Stimulated activated naive CD8-positive, alpha-beta T cell treated with anti-CD3 and anti-CD28 coated beads, Interleukin-15, amount 100 ng/mL, for 72 hours (primary cell): ENCODE measurements around the gene HCFC1.
"Not testable (repeated sequence)": the region's sequence is repeated elsewhere in the genome, so short reads cannot be mapped to it uniquely, and the experiment has no call there.

ENCODE experiments used
- ATAC-seq: fragments of 150-1000 bp; cut with Tn5 transposase; 2 replicates; pipeline ENCODE4 v1.10.0; 2021; ENCODE audit warnings: mild to moderate bottlenecking, moderate library complexity
- DNase-seq, 2 donors: peaks; one replicate each; pipeline ENCODE4 v3.0.0; 2021 to 2022
- H3K27ac Mint-ChIP-seq, 2 donors: one replicate each; pipeline ENCODE4 v1.8.0; 2022; ENCODE audit warnings: mild to moderate bottlenecking in 2 of 2, mixed read lengths in 2 of 2, moderate library complexity in 2 of 2
- H3K27me3 Mint-ChIP-seq: one replicate; pipeline ENCODE4 v1.8.0; 2022; ENCODE audit warnings: mixed read lengths
- H3K4me1 Mint-ChIP-seq: one replicate; pipeline ENCODE4 v1.8.0; 2022; ENCODE audit warnings: mild to moderate bottlenecking, mixed read lengths
- H3K4me3 Mint-ChIP-seq, 2 donors: one replicate each; pipeline ENCODE4 v1.8.0; 2022; ENCODE audit warnings: mild to moderate bottlenecking in 2 of 2, mixed read lengths in 2 of 2, moderate library complexity in 1 of 2
- H3K9me3 Mint-ChIP-seq, 2 donors: one replicate each; pipeline ENCODE4 v1.8.0; 2022; ENCODE audit warnings: mixed read lengths in 2 of 2

HCFC1 gene

DNA sequence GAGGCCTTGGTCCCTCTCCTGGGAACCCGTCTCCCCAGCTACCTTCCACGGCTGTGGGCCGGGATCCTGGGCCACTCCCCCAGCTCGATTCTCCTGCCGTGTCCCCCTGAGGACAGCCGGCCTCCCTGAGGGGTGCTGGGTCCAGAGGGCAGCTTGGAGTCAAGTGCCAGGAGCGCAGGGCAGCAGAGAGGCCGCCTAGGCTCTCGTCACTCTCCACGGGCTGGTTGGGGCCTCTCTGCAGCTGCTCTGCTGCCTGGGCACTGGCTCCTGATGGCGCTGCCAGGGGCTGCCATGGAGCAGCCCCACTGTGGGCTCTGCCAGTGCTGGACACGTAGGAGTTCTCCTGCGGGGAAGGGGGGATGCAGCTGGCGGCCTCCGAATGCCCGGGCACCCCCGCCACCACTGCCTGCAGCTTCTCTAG lies 41.4 kb upstream of the HCFC1 start:
- peaks cover 42% of the 10 kb centered on the region for H3K4me1 Mint-ChIP-seq
- ATAC-seq = no peak
- H3K9me3 Mint-ChIP-seq = no peaks in the 10 kb centered on the region
- no peak overlapping the region for H3K4me3 Mint-ChIP-seq
- no peak overlapping the region for H3K27ac Mint-ChIP-seq
- DNase-seq = no peak
- H3K27me3 Mint-ChIP-seq = no peaks in the 10 kb centered on the region

DNA sequence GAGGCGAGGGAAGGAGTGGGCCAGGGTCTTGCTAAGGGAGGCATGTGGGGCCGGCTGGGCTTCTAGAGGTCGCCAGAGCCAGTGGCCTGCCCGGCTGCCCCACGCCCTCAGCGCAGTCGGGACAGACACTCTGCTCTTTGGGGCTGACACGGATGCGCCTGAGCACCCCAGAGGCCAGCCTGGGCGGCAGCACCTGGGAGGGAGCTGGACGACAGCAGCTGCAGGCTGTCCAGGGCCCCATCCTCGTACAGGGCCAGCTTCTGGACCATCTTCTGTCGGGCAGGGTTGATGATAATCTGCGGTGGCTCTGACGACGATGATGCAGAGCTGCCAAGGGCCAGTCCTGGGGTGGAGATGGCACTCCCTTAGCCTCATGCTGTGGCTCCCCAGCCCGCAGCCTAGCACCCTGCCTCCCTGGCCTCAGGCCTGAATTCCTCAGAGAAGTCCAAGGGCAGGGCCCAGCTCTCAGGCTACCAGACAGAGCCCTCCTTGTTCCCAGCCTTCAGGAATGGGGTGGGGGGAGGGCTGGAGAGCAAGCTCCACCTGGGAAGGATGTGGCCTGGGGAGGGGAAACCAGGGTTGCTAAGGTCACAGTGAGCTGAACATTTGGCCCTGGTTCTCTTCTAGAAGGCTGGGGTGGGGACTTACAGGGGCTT lies 40.8 kb upstream of the HCFC1 start:
- Mint-ChIP-seq H3K27me3 (no peaks in the 10 kb centered on the region), H3K4me1 (peaks cover 43% of the 10 kb centered on the region), H3K27ac (no peak overlapping the region), H3K9me3 (no peaks in the 10 kb centered on the region), H3K4me3 (no peak overlapping the region)
- no peak for ATAC-seq
- DNase-seq = no peak

DNA sequence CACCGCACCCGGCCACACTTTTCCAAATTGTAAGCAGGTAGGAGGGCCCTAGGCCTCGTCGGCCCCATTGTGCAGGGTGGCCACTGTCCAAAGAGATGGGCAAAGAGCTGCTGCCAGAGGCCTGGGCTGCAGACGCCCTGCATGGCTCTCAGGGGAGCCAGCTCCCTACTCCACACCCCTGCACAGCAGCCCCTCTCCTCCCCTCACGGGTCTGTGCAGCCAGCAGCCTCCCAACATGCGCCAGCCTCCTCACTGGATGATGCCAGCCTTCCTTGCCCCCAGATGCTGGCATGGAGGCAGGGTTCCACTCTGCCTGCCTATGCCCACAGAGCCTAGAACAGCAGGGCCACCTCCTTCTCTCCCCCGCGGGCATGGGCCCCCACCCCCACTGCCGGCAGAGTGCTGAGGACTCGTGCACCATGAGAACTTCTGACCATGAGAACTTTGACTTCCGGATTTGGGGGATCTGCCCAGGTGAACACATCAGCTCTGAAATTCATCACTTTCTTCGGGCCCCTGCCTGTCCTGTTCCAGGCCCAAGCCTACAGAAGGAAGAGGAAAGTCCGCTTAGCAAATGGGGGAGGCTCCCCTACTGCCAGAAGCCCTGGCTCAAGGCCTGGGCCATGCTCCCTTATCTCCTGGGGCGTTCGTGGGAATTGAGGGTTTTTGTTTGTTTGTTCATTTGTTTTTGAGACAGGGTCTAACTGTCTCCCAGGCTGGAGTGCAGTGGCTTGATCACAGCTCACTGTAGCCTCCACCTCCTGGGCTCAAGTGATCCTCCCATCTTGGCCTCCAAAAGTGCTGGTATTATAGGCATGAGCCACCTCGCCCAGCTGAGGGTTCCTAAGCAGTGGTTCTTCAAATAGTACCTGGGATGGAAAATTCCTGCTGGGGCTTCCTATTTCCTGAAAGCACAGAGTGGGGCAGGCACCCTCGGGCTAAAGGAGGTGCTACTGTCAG lies 40.0 kb upstream of the HCFC1 start:
- no peak for ATAC-seq
- DNase-seq = no peak
- peak overlapping the region in 1 of 2 donors; percentile 71 for H3K27ac Mint-ChIP-seq
- H3K4me3 Mint-ChIP-seq = no peak overlapping the region
- H3K9me3 Mint-ChIP-seq = no peaks in the 10 kb centered on the region
- peaks cover 41% of the 10 kb centered on the region for H3K4me1 Mint-ChIP-seq
- H3K27me3 Mint-ChIP-seq = no peaks in the 10 kb centered on the region

DNA sequence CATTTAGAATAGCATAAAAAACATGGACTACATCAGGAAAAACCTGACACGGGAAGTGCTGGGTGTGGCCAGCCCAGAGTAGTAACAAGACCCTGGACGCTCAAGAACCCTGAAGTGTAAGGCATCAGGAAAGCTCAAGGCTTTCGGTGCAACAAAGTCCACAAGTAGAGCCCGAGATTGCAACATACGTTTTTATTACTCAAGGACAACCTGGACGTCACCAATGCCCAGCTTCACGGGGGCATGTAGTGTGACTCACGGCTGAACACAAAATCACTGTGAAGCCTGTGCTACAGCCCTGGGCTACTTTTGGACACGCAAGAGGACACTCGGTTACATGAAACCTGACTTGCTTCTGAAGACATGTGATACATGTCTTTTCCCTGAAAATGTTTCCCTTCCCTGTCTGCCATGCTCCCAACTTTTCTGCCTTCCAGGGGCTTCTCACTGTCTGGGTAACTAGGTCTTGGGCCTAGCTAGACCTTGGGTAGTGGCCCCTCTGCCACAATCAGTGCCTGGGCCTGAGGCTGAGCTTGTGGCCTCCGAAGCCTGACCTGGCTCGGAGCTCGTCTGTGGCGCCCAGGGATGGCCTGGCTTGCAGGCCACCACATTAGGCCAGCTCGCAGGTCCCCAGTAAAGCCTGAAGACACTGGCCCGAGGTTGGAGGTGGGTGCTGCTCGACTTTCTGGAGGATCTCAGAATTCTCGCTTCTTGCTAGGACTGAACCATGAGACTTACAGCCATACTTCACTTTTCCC lies 38.9 kb upstream of the HCFC1 start:
- ATAC-seq (no peak), DNase-seq (no peak)
- Mint-ChIP-seq H3K27ac (no peak overlapping the region), H3K4me3 (no peak overlapping the region), H3K4me1 (peaks cover 30% of the 10 kb centered on the region), H3K27me3 (no peaks in the 10 kb centered on the region), H3K9me3 (no peaks in the 10 kb centered on the region)

DNA sequence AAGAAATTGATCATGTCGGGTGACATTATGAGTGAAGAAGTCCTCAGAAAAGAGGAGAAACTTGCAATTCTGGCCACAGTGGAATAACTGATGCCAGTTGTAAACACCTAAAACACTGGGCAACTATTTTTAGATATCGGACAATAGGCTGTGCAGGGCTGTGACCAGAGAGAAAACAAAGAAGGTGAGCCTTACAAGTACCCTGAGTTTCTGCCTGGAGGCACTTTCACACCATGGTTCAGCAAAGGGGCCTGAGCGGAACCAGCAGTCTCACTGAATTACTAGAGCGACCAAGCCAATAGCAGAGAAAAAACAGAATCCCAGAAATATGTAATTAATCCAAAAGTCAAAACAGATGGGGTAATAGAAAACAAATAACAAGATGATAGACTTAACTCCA lies 36.9 kb upstream of the HCFC1 start:
- Mint-ChIP-seq H3K27ac (peak overlapping the region in 1 of 2 donors; percentile 71), H3K4me3 (no peak overlapping the region)

DNA sequence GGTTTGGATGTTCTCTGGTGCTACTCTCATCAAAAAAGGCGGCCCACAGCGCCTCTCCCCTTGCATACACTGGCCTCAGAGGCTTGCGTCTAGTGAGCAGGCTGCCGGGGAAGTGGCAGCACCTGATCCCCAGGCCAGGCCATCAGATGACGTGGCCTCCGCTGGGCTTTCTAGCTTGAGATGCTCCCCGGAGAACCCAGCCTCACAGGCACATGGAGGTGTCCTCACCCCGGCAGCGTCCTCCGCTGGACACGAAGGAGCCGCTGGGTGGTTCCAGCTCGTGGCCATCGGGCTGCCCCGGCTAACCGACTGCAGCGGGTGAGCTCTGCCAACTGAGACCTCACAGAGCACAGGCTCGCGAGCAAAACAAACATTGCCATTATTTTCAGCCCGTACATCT lies 35.3 kb upstream of the HCFC1 start:
- peaks cover 32% of the 10 kb centered on the region for H3K4me1 Mint-ChIP-seq
- no peaks in the 10 kb centered on the region for H3K9me3 Mint-ChIP-seq
- ATAC-seq = no peak
- no peak overlapping the region for H3K27ac Mint-ChIP-seq
- no peaks in the 10 kb centered on the region for H3K27me3 Mint-ChIP-seq
- no peak for DNase-seq
- no peak overlapping the region for H3K4me3 Mint-ChIP-seq

More for the DNA sequence above, 36.9 kb upstream of the HCFC1 start:
- ATAC-seq = no peak
- DNase-seq = no peak
- Mint-ChIP-seq H3K4me1 (peaks cover 18% of the 10 kb centered on the region), H3K27me3 (no peaks in the 10 kb centered on the region), H3K9me3 (no peaks in the 10 kb centered on the region)

DNA sequence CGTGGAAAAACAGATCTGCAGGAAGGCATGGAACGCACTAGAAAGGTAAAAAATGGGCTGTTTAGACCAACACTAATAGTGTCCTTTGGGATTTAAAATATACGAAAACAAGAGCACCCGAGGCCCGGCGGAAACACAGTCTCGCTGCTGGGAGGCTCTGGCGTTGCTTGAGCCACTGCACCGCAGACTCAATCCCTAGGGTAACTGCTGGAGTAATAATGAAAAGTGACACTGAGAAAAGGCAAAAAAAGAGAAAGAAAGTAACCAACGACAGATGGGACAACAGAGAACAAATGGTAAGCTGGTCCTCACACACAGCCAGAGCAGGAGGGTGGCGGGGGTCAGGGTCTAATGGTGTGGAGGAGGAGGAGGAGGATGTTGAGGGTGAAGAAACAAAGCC lies 32.7 kb upstream of the HCFC1 start:
- DNase-seq = no peak
- no peak for ATAC-seq
- Mint-ChIP-seq H3K4me3 (no peak overlapping the region), H3K27ac (peak overlapping the region in 1 of 2 donors; percentile 85), H3K4me1 (peaks cover 32% of the 10 kb centered on the region), H3K9me3 (no peaks in the 10 kb centered on the region), H3K27me3 (no peaks in the 10 kb centered on the region)

DNA sequence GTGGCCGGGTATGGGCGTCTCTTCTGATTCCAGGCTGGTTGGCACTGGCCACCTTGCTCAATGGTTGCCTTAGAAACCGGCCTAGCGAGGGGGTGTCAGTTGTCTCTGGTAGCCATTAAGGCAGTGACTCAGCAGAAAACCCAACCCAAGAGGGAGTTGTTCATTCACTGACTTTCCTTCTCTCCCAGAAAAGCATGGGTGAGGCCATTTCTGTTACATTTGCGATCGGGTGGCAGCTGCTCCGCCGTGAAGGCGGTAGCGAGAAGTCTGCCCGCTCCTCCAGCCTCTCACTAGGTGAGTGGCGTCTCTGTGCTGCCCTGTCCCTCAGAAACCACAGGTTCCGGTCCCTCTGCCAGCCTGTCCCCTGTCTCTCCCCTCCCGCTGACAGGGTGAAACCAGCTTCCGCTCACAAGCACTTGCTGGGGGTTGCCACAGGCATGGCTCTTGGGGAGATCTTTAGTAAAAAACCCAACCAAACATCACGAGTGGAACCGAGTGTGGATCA lies 30.6 kb upstream of the HCFC1 start:
- no peaks in the 10 kb centered on the region for H3K9me3 Mint-ChIP-seq
- ATAC-seq (peak; percentile 97), DNase-seq (peak in 1 of 2 donors; percentile 69)
- H3K4me3 Mint-ChIP-seq = peak overlapping the region; percentile 71 to 77
- peaks cover 19% of the 10 kb centered on the region for H3K4me1 Mint-ChIP-seq
- peak overlapping the region; percentile 34 to 82 for H3K27ac Mint-ChIP-seq
- H3K27me3 Mint-ChIP-seq = no peaks in the 10 kb centered on the region

DNA sequence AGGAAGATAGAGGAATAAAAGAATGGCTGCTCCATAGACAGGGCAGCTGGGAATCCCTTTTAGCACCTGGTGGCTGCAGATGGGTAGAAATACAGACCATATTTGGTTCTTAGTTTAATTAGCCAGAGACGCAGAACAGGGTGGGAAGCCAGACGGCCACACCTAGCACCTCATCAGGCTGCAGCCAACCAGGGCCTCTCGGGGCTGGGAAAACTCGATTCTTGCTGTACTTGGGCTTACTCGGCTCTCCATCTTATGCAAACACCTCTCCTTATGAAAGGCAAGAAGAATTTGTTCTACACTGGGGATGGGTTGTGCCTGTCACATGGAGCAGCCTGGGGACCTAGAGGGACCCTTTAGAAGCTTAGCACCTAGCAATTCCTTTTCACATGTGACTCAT lies 28.4 kb upstream of the HCFC1 start:
- Mint-ChIP-seq H3K27me3 (no peaks in the 10 kb centered on the region), H3K9me3 (no peaks in the 10 kb centered on the region), H3K4me3 (no peak overlapping the region), H3K4me1 (peaks cover 19% of the 10 kb centered on the region), H3K27ac (peak overlapping the region in 1 of 2 donors; percentile 27)
- DNase-seq (no peak), ATAC-seq (no peak)

DNA sequence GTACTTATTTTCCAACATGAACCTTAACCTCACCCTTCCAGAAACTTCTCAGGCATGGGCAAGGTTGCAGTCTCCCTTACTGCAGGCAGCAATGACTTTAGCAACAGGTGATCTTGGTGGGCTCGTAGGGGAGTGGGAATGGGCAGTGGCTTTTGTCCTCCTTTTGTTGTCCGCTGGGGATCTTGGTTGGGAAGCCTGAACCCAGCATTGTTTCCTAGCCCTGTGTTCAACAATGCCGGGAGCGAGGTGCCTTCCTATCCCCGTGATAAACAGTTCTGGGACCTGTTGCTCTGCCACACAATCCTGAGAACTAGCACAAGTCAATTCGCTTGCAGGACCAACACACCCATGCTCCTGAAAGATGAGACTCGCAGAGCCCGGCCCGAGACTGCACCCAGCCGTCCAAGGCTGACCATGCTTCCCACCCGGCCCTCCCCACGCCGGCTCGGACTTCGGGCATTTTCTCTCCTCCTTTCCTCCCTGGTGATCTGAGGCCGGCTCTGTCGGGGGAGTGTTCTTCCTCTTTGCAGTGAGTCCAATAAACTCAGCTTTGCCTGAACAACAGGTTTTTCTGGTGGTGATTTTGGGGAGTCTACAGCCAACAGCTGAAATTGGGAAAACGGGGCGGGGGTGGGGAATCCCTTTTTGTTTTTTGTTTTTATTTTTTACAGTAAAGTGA lies 27.9 kb upstream of the HCFC1 start:
- Mint-ChIP-seq H3K9me3 (no peaks in the 10 kb centered on the region), H3K4me3 (no peak overlapping the region), H3K27me3 (no peaks in the 10 kb centered on the region), H3K27ac (peak overlapping the region in 1 of 2 donors; percentile 48), H3K4me1 (peaks cover 19% of the 10 kb centered on the region)
- no peak for DNase-seq
- ATAC-seq = no peak

DNA sequence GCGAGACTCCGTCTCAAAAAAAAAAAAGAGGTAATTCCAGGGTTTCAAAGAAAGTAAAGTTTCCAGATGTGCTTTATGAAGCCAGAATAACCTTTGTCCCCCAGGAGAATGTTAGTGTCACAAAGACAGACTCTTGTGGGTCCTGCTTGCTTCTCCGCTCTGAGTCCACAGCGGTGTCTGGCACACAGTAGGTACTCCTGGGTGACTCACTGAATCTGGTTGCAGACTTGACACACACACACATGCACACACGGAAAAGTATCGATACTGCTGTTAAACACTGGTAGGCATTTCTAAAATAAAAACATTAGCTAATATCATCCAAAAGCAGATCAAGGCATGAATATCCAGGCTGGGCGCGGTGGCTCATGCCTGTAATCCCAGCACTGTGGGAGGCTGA lies 23.9 kb upstream of the HCFC1 start:
- Mint-ChIP-seq H3K27me3 (no peaks in the 10 kb centered on the region), H3K9me3 (no peaks in the 10 kb centered on the region), H3K4me3 (no peak overlapping the region), H3K4me1 (peaks cover 9% of the 10 kb centered on the region), H3K27ac (no peak overlapping the region)
- ATAC-seq (no peak), DNase-seq (no peak)

DNA sequence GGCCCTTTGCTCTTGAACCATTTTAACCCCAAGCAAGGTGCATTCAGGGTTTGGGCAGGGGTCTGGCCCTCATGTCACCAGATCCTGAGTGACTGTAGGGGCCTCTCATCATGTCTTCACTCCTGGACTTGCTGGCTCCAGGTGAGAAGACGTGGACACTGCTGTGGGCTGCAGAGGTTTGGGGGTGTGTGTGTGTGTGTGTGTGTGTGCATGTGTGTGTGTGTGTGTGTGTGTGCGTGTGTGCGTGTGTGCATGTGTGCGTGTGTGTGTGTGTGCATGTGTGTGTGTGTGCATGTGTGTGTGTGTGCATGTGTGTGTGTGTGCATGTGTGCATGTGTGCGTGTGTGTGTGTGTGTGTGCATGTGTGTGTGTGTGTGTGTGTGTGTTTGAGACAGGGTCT lies 22.8 kb upstream of the HCFC1 start:
- not testable (repeated sequence) for H3K9me3 Mint-ChIP-seq, H3K4me3 Mint-ChIP-seq, ATAC-seq, H3K27me3 Mint-ChIP-seq, H3K27ac Mint-ChIP-seq, DNase-seq
- H3K4me1 Mint-ChIP-seq = peaks cover 19% of the 10 kb centered on the region

DNA sequence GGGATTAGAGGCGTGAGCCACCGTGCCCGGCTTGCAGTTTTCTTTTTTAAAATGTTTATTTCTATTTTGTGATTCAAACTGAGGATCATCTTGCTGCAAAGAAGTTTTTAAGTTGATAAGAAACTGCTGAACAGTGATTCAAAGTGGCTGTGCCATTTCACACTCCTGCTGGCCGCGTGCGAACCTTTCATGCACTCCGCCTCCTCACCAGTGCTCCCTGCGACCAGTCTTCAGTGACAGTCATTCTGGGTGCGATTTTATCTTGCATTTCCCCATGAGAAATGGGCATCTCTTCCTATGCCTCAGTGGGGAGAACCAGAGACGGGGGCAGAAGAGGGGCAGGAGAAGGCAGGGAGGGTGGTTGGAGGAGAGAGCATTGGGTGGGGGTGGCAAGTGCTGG lies 22.4 kb upstream of the HCFC1 start:
- H3K4me3 Mint-ChIP-seq = no peak overlapping the region
- no peak for DNase-seq
- no peak overlapping the region for H3K27ac Mint-ChIP-seq
- no peak for ATAC-seq
- H3K9me3 Mint-ChIP-seq = no peaks in the 10 kb centered on the region
- H3K4me1 Mint-ChIP-seq = peaks cover 22% of the 10 kb centered on the region
- no peaks in the 10 kb centered on the region for H3K27me3 Mint-ChIP-seq

DNA sequence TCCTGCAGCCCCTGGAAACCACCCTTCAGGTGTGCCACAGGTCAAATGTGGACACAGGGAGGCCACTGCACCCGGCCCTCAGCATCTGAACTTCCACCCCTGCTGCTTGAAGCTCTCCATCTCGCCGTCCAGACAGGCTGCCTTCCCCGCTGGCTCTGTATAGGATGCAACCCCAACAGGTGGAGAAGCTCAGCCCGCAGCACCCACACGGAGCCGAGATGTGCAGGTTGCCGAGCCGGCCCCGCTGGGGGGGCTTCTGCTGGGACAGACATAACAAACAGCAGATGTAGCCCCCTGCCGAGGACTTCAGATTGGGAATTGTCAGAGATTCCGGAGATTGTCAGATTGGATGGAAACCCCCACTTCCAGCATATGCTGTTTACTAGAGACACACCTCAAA lies 21.5 kb upstream of the HCFC1 start:
- Mint-ChIP-seq H3K4me1 (peaks cover 22% of the 10 kb centered on the region), H3K27ac (no peak overlapping the region), H3K9me3 (no peaks in the 10 kb centered on the region), H3K4me3 (no peak overlapping the region), H3K27me3 (no peaks in the 10 kb centered on the region)
- ATAC-seq = no peak
- no peak for DNase-seq

DNA sequence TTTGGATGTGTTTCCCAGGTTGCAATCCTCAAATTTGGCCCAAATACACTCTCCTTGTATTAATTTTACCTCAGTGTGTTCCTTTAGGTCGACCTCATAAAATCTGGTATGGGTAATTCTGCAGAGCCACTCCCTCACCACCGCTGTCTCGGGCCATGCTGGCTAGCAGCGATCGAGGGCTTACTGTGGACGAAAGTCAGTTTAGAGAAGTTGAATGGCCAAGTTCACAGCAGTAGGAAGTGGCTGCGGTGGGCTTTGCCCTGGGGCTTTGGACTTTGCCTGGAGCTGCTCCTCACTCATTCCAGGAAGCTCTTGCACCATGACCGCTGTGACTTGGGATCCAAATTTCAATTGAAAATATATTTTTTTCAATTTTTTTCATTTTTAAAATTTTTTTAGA lies 20.6 kb upstream of the HCFC1 start:
- DNase-seq = no peak
- no peak overlapping the region for H3K27ac Mint-ChIP-seq

More for the DNA sequence above, 20.6 kb upstream of the HCFC1 start:
- H3K4me3 Mint-ChIP-seq = no peak overlapping the region
- ATAC-seq = no peak
- peaks cover 22% of the 10 kb centered on the region for H3K4me1 Mint-ChIP-seq
- no peaks in the 10 kb centered on the region for H3K9me3 Mint-ChIP-seq
- no peaks in the 10 kb centered on the region for H3K27me3 Mint-ChIP-seq
